Measurements from ENCODE around the gene PSORS1C2.
"Not testable (repeated sequence)": the region's sequence is repeated elsewhere in the genome, so short reads cannot be mapped to it uniquely, and the experiment has no call there.

The PSORS1C2 gene

GRCh38 chr6:31138982-31139381 lies at the start of gene PSORS1C2:
TSS of gene PSORS1C2 (minus strand) at chr6:31139066. CDS start at chr6:31139026, 40 bp downstream.
- DNase-seq = no peak

- DNase-seq = no peak
These were observed 48.9 kb upstream of the PSORS1C2 start for GRCh38 chr6:31187780-31188194.

DNA sequence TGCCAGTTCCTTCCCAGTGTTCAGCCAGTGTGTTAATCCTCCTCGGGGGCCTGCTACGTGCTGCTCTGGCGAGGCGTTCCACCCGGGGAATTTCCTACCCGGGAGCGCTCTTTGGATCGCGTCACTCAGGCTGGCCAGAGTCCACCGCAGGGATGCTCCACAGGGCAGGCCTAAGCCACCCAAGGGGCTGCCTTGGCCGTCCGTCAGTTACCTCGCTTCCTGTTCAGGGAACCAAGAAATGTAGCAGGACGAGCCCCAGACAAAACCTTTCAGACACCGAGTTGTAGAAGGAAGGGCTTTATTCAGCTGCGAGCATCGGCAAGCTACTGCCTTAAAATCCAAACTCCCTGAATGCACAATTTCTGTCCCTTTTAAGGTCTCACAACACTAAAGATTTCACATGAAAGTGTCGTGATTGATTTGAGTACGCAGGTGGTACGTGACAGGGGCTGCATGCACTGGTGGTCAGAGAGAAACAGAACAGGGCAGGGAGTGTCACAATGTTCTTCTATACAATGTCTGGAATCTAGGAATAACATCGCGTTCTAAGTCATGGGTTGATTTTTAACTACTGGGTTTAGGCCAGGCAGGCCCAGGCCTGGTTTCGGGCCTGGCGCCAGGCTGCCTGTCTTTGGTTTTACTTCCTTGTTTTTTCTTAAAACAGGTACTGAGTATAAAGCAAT lies 47.3 kb upstream of the PSORS1C2 start:
- DNase-seq = no peak

- peak; percentile 21 for DNase-seq
These were observed 46.8 kb upstream of the PSORS1C2 start for GRCh38 chr6:31185695-31186051.

DNA sequence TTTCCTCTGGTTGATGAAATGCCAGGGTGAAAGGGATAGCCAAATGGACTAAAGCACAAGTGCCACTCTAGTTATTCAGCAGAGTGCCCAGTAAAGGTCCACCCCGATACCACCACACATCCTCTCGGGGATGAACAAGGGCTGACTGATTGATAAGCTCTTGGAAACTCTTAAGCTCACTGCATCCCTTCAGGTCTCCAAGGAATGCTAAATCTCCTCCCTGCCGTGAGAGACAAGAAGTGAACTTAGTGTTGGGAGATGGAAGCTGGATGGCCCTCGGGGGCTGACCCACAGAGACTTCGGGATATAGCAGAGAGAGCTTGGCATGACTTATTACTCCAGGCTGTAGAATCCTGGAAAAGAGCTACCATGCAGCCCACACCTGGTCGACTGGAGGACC lies 45.0 kb upstream of the PSORS1C2 start:
- DNase-seq = not testable (repeated sequence)

DNA sequence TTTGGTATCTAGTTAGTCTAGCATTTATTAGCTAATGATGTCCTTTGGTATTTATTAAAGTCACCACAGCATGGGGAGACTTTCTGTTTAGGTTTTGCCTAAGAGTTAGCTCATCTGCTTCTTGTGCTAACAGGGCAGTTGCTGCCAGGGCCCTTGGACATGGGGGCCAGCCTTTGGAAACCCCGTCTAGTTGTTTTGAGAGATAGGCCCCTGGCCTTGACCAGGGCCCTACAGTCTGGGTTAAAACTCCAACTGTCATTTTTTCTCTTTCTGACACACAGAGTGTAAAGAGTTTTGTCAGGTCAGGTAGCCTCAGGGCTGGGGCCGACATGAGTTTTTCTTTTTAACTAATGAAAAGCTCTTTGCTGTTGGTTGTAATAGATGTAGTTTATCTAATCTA lies 44.4 kb upstream of the PSORS1C2 start:
- DNase-seq = not testable (repeated sequence)

- no peak for DNase-seq
These were observed 41.6 kb upstream of the PSORS1C2 start for GRCh38 chr6:31180500-31180899.

GRCh38 chr6:31179896-31180295 lies 41.0 kb upstream of the PSORS1C2 start:
- no peak for DNase-seq

- no peak for DNase-seq
These were observed 40.1 kb upstream of the PSORS1C2 start for GRCh38 chr6:31179042-31179386.

DNA sequence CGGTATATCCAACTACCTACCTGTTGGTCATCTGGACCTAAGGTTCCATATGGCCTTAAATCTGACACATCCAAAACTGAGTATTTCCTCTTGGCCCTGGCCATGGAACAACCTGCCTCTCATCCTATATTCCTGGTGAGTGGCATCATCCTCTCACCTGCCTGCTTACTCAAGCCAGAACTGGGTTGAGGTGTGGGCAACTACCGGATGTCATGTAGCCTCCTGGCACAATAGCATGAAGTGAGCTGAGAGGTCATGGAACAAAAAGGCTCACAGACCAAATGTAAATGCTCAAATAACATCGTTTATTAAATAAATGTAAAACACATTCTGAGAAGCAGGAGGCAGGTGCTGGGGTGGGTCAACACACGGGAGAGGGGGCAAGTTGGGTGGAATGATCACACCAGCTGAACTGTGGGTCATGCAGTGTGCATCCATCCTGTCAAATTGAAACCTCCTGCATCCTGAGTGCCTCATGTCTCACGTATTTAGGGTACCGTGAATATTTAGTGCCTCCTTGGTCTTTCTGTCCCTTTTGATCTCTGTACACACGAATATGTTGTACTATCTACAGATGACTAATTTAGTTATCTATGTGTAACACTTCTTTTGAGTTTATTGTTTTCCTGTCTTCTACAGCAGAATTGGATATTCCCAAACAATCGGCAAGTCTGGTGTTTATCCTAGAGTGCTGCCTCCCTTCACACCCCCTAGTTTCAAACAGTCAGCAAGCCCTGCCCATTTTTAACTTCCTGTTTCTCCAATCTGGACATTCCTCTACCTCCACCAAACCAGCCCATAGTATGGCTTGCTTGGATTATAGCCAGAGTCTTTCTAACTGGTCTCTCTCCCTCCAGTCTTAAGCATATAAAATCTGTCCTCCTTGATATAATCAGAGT lies 39.5 kb upstream of the PSORS1C2 start:
- DNase-seq = peak; percentile 38

GRCh38 chr6:31175971-31176370 lies 37.1 kb upstream of the PSORS1C2 start:
- peak; percentile 45 for DNase-seq

DNA sequence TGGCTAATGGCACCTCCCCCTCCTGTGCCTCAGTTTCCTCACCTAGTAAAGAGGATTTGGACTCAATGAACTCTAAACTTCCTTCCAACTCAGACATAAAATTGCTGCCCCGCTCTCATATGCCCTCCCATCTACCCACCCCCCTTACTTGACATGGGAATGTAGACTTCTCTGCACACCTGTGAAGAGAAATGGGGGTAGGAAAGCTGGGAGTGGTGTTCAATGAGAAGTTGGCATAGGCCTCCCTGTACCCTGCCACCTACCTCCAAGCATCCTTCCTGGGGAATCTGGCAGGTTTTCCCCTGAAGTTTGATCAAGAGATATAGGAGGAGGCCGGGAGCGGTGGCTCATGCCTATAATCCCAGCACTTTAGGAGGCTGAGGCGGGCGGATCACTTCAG lies 35.5 kb upstream of the PSORS1C2 start:
- no peak for DNase-seq

DNA sequence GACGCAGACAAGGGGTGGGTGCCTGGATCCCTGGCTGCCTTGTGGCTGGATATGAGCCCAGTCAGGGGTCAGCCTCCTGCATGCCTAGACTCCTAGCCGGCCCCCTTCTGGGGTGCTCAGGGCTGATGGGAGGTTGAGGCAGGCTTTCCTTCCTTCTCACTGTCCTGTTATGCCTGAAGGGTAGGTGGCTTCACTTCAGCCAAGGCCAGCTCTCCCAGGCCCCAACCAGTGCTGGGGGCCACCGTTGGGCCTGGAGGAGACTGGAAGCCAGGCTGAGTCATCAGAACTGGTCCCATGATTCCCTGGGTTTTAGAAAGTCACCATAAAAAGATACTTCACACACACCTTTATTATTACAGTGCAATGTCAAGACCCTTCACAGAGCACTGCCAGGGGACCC lies 34.5 kb upstream of the PSORS1C2 start:
- DNase-seq = no peak

DNA sequence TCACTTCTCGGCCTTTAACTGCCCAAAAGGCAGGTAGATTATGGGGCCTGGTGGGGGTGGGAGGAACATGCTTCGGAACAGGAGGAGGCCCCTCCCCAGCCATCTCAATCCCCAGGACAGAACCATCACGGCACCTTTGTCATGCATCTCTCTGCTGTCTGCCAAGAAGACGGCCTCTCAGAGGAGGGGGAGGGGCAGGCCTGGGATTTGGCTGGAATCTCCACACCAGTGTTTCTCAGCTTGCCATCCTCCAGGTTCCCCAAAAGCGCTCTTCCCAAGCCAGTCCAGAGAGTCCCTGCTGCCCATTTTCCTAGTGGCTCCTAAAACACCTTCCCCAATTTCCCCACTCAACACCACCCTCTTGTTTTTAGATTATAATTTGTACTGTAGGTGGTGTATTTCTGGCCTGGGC lies 34.1 kb upstream of the PSORS1C2 start:
- DNase-seq = no peak

DNA sequence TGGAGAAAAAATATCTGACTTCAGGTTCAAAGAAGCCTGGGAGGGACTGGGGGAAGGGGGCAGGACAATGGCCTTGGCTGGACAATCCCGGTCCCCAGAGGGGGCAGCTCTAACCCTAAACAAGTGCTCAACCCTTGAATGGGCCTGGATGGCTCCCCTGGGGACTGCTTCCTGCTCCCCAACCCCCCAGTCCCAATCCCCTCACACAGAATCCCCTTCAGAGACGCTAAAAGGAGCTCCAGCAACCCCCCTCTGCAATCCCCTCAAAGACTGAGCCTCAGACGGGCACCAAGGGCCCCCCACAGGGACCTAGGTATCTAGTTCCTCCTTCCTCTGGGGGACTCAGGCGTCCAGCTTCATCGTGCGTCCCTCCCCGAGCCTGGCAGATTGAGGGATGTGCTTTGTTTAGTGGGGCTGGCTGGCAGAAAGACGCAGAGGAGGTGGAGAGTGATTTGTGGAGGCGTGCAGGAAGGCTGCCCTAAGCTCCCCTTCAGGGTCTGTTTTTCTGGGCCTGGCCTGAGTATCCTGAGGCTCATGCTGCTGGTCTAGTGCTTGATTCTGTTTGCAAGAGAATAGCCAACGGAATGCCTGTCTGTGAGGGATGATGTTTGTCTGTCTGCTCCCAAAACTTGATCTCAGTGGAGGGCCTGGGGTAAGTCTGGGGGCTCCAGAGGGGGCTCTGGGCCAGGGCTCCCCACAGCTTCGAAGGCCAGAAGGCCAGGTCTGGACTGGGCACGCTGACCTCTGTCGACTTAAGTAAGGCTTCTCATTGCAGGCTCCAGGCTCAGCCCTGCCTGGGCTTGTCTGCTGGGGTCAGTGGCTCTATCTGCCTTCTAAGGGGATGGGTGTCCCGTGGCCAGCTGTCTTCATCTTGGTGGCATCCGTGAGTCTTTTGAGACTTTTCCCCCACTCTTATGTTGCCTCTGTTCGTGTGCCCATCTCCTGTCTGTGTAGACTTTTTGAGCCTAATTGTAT lies 33.4 kb upstream of the PSORS1C2 start:
- DNase-seq = no peak

DNA sequence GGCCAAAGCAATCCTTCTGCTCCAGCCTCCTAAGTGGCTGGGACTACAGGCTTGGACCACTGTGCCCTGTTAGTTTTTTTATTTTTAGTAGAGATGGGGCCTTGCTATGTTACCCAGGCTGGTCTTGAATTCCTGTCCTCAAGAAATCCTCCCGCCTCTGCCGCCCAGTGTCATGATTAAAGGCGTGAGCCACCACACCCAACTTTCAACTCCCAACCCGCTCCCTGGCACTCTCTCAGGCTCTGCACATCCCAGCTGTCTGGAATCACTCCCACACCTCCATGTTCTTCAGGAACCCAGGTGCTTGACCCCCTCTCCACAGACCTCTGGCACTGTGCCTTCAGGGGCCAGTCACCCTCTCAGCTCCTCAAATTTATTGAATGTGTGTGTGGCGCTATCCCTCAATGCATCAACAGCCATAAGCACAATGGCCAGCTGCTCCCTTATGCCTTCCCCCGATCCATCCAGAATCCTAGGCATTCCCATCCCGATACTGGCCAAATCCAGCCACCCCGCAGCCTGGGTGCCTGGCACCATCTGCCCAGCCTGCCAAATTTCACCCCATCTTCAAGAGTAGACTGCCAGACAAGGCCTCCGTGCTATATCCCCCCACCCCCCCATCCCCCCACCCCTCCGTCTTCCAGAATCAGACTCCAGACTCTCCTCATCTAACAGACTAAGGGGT lies 32.3 kb upstream of the PSORS1C2 start:
- no peak for DNase-seq

DNA sequence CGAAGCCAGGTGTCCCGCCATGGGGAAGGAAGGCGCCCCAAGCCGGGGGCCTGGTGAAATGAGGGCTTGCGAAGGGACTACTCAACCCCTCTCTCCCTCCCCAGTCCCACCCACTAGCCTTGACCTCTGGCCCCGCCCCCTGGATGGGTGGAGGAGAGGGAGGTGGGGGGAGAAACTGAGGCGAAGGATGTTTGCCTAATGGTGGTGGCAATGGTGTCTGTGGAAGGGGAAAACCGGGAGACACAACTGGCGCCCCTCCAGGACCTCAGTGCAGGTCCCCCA lies 31.7 kb upstream of the PSORS1C2 start, which contains the start of gene POU5F1:
Gene POU5F1 (minus strand): TSS at position 83 of the 282 bp plus-strand sequence. CDS start 62 bp downstream, at position 21.
- DNase-seq = no peak

- not testable (repeated sequence) for DNase-seq
These were observed 31.2 kb upstream of the PSORS1C2 start for GRCh38 chr6:31169858-31170599.

- no peak for DNase-seq
These were observed 30.4 kb upstream of the PSORS1C2 start for GRCh38 chr6:31169123-31169857.

- DNase-seq = no peak
These were observed 29.7 kb upstream of the PSORS1C2 start for GRCh38 chr6:31168606-31169005.

GRCh38 chr6:31165986-31166385 lies 27.1 kb upstream of the PSORS1C2 start:
- DNase-seq = no peak

All from OCI-M1 (cell line).